ENCODE measurements around the gene ARMC8.

Gene ARMC8

GRCh38 chr3:138199851-138200250 is 12.8 kb downstream of the ARMC8 start:
- no peak for DNase-seq
- Histone ChIP-seq H3K23ac (ENCODE audit: low read length) (no peak overlapping the region), H4K8ac (ENCODE audit: low read depth, low read length) (no peak overlapping the region), H2BK120ac (ENCODE audit: insufficient read depth, low read length, poor library complexity) (no peak overlapping the region), H3K27ac (ENCODE audit: low read depth, low read length) (no peak overlapping the region), H3K4ac (ENCODE audit: low read depth, low read length) (no peak overlapping the region), H4K91ac (ENCODE audit: low read depth, low read length) (no peak overlapping the region), H2AFZ (ENCODE audit: insufficient read depth, low read length, poor library complexity) (no peak overlapping the region), H3K4me3 (ENCODE audit: low read depth, low read length) (no peak overlapping the region), H3K9ac (ENCODE audit: low read length) (no peak overlapping the region), H2BK12ac (ENCODE audit: low read length) (no peak overlapping the region), H3K4me2 (ENCODE audit: low read length) (no peak overlapping the region), H3K27me3 (ENCODE audit: insufficient read depth, low read length) (no peaks in the 10 kb centered on the region), H3K14ac (ENCODE audit: low read length) (no peak overlapping the region), H3K79me1 (ENCODE audit: low read length) (no peaks in the 10 kb centered on the region), H2BK5ac (ENCODE audit: low read depth, low read length, poor library complexity) (no peak overlapping the region), H4K12ac (ENCODE audit: low read depth, low read length) (no peak overlapping the region), H2AK5ac (ENCODE audit: low read length) (no peak overlapping the region), H3K79me2 (ENCODE audit: control insufficient read depth, insufficient read depth, low read length, poor library complexity) (no peaks in the 10 kb centered on the region), H3K18ac (ENCODE audit: low read length) (no peak overlapping the region), H3K9me3 (ENCODE audit: insufficient read depth, low read depth, low read length) (no peaks in the 10 kb centered on the region), H3K4me1 (ENCODE audit: control insufficient read depth in 1 of 2, insufficient read depth in 2 of 2, low read length in 2 of 2) (peaks cover 0 to 2% of the 10 kb centered on the region in 2 experiments), H3K36me3 (ENCODE audit: control insufficient read depth in 1 of 2, insufficient read depth in 2 of 2, low read length in 2 of 2) (no peaks in the 10 kb centered on the region)
- WGBS (ENCODE audit: extremely low coverage, insufficient coverage, insufficient read length), result no CpG with 5 or more reads among the region's 2 CpGs

- Histone ChIP-seq H3K9me3 (ENCODE audit: insufficient read depth, low read depth, low read length) (no peaks in the 10 kb centered on the region), H2AFZ (ENCODE audit: insufficient read depth, low read length, poor library complexity) (no peak overlapping the region), H3K18ac (ENCODE audit: low read length) (no peak overlapping the region), H3K9ac (ENCODE audit: low read length) (no peak overlapping the region), H3K4me1 (ENCODE audit: control insufficient read depth in 1 of 2, insufficient read depth in 2 of 2, low read length in 2 of 2) (peaks cover 0 to 2% of the 10 kb centered on the region in 2 experiments), H2BK12ac (ENCODE audit: low read length) (no peak overlapping the region), H2BK5ac (ENCODE audit: low read depth, low read length, poor library complexity) (no peak overlapping the region), H3K23ac (ENCODE audit: low read length) (no peak overlapping the region), H4K91ac (ENCODE audit: low read depth, low read length) (no peak overlapping the region), H3K4ac (ENCODE audit: low read depth, low read length) (peak overlapping the region; percentile 47), H2AK5ac (ENCODE audit: low read length) (no peak overlapping the region), H3K27me3 (ENCODE audit: insufficient read depth, low read length) (no peaks in the 10 kb centered on the region), H4K8ac (ENCODE audit: low read depth, low read length) (no peak overlapping the region), H4K12ac (ENCODE audit: low read depth, low read length) (no peak overlapping the region), H3K79me1 (ENCODE audit: low read length) (no peaks in the 10 kb centered on the region), H3K27ac (ENCODE audit: low read depth, low read length) (no peak overlapping the region), H3K4me3 (ENCODE audit: low read depth, low read length) (no peak overlapping the region), H3K14ac (ENCODE audit: low read length) (no peak overlapping the region), H3K36me3 (ENCODE audit: control insufficient read depth in 1 of 2, insufficient read depth in 2 of 2, low read length in 2 of 2) (no peaks in the 10 kb centered on the region), H3K4me2 (ENCODE audit: low read length) (no peak overlapping the region), H2BK120ac (ENCODE audit: insufficient read depth, low read length, poor library complexity) (no peak overlapping the region), H3K79me2 (ENCODE audit: control insufficient read depth, insufficient read depth, low read length, poor library complexity) (peaks cover 2% of the 10 kb centered on the region)
- DNase-seq, result no peak
- no CpG with 5 or more reads among the region's 1 CpG for WGBS (ENCODE audit: extremely low coverage, insufficient coverage, insufficient read length)
These were observed 13.3 kb downstream of the ARMC8 start for GRCh38 chr3:138200424-138200823.

- Histone ChIP-seq H3K36me3 (ENCODE audit: control insufficient read depth in 1 of 2, insufficient read depth in 2 of 2, low read length in 2 of 2) (no peaks in the 10 kb centered on the region), H3K27me3 (ENCODE audit: insufficient read depth, low read length) (no peaks in the 10 kb centered on the region), H3K14ac (ENCODE audit: low read length) (no peak overlapping the region), H3K4me2 (ENCODE audit: low read length) (no peak overlapping the region), H2BK5ac (ENCODE audit: low read depth, low read length, poor library complexity) (no peak overlapping the region), H3K18ac (ENCODE audit: low read length) (no peak overlapping the region), H3K79me1 (ENCODE audit: low read length) (no peaks in the 10 kb centered on the region), H2AFZ (ENCODE audit: insufficient read depth, low read length, poor library complexity) (no peak overlapping the region), H4K91ac (ENCODE audit: low read depth, low read length) (no peak overlapping the region), H3K4me3 (ENCODE audit: low read depth, low read length) (no peak overlapping the region), H4K12ac (ENCODE audit: low read depth, low read length) (no peak overlapping the region), H4K8ac (ENCODE audit: low read depth, low read length) (no peak overlapping the region), H3K4me1 (ENCODE audit: control insufficient read depth in 1 of 2, insufficient read depth in 2 of 2, low read length in 2 of 2) (peaks cover 0 to 2% of the 10 kb centered on the region in 2 experiments), H2AK5ac (ENCODE audit: low read length) (no peak overlapping the region), H3K27ac (ENCODE audit: low read depth, low read length) (no peak overlapping the region), H3K4ac (ENCODE audit: low read depth, low read length) (peak overlapping the region; percentile 71), H3K79me2 (ENCODE audit: control insufficient read depth, insufficient read depth, low read length, poor library complexity) (peaks cover 3% of the 10 kb centered on the region), H3K9ac (ENCODE audit: low read length) (no peak overlapping the region), H2BK12ac (ENCODE audit: low read length) (no peak overlapping the region), H3K9me3 (ENCODE audit: insufficient read depth, low read depth, low read length) (no peaks in the 10 kb centered on the region), H3K23ac (ENCODE audit: low read length) (no peak overlapping the region), H2BK120ac (ENCODE audit: insufficient read depth, low read length, poor library complexity) (no peak overlapping the region)
- DNase-seq, result no peak
- no CpG with 5 or more reads among the region's 3 CpGs for WGBS (ENCODE audit: extremely low coverage, insufficient coverage, insufficient read length)
These were observed 16.0 kb downstream of the ARMC8 start for GRCh38 chr3:138202945-138203701.

GRCh38 chr3:138203938-138204337 is 16.8 kb downstream of the ARMC8 start:
- no peak overlapping the region for H3K14ac ChIP-seq (ENCODE audit: low read length)
- H3K4me2 ChIP-seq (ENCODE audit: low read length), result no peak overlapping the region
- H4K8ac ChIP-seq (ENCODE audit: low read depth, low read length), result no peak overlapping the region
- H3K18ac ChIP-seq (ENCODE audit: low read length), result no peak overlapping the region
- no CpG with 5 or more reads among the region's 4 CpGs for WGBS (ENCODE audit: extremely low coverage, insufficient coverage, insufficient read length)
- H3K36me3 ChIP-seq (ENCODE audit: control insufficient read depth in 1 of 2, insufficient read depth in 2 of 2, low read length in 2 of 2), result no peaks in the 10 kb centered on the region
- no peak for DNase-seq
- no peak overlapping the region for H3K4me3 ChIP-seq (ENCODE audit: low read depth, low read length)
- H3K27ac ChIP-seq (ENCODE audit: low read depth, low read length), result no peak overlapping the region
- no peak overlapping the region for H3K4ac ChIP-seq (ENCODE audit: low read depth, low read length)
- H3K27me3 ChIP-seq (ENCODE audit: insufficient read depth, low read length), result no peaks in the 10 kb centered on the region
- no peak overlapping the region for H2AK5ac ChIP-seq (ENCODE audit: low read length)
- peaks cover 0 to 2% of the 10 kb centered on the region in 2 experiments for H3K4me1 ChIP-seq (ENCODE audit: control insufficient read depth in 1 of 2, insufficient read depth in 2 of 2, low read length in 2 of 2)
- H3K23ac ChIP-seq (ENCODE audit: low read length), result no peak overlapping the region
- H2BK5ac ChIP-seq (ENCODE audit: low read depth, low read length, poor library complexity), result no peak overlapping the region
- H3K9ac ChIP-seq (ENCODE audit: low read length), result no peak overlapping the region
- H2BK12ac ChIP-seq (ENCODE audit: low read length), result no peak overlapping the region
- H4K12ac ChIP-seq (ENCODE audit: low read depth, low read length), result no peak overlapping the region
- H4K91ac ChIP-seq (ENCODE audit: low read depth, low read length), result no peak overlapping the region
- H3K79me1 ChIP-seq (ENCODE audit: low read length), result no peaks in the 10 kb centered on the region
- H2BK120ac ChIP-seq (ENCODE audit: insufficient read depth, low read length, poor library complexity), result no peak overlapping the region
- H3K79me2 ChIP-seq (ENCODE audit: control insufficient read depth, insufficient read depth, low read length, poor library complexity), result peaks cover 3% of the 10 kb centered on the region
- no peak overlapping the region for H2AFZ ChIP-seq (ENCODE audit: insufficient read depth, low read length, poor library complexity)
- no peaks in the 10 kb centered on the region for H3K9me3 ChIP-seq (ENCODE audit: insufficient read depth, low read depth, low read length)

All from trophoblast cell (in vitro differentiated cells and primary cell).